ENCODE results near the gene ZDHHC8.
A peak's percentile ranks its signal among the peaks of the same experiment; 100 is the strongest.

The ZDHHC8 gene

DNA sequence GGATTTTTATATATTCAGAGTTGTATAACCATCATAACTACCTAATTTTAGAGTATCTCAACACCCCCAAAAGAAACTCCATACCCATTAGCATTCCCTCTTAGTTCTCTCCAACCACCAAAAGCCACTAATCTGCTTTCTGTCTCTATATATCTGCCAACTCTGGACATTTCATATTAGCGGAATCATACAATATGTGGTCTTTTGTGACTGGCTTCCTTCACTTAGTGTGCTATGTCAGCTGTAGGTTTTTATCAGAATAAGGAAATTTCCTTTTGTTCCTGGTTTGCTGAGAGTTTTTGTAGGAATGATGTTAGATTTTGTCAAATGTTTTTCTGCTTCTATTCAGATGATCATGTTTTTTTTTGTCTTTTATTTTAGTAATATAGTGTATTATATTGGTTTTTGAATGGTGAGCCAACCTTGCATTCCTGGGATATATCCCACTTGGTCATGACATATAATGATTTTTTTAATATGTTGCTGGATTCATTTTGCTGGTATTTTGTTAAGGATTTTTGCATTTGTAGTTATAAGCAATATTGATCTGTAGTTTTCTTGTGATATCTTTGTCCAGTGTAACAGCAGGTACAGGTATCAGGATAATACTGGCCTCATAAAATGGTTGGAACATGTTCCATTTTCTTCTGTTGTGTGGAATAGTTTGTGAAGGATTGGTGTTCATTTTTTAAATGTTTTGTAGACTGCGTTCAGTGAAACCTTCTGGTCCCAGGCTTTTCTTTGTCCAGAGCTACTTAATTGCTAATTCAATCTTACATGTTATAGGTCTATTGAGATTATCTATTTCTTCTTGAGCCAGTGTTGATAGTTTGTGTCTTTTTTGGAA lies 34.8 kb upstream of the ZDHHC8 start:
- no peak for DNase-seq

DNA sequence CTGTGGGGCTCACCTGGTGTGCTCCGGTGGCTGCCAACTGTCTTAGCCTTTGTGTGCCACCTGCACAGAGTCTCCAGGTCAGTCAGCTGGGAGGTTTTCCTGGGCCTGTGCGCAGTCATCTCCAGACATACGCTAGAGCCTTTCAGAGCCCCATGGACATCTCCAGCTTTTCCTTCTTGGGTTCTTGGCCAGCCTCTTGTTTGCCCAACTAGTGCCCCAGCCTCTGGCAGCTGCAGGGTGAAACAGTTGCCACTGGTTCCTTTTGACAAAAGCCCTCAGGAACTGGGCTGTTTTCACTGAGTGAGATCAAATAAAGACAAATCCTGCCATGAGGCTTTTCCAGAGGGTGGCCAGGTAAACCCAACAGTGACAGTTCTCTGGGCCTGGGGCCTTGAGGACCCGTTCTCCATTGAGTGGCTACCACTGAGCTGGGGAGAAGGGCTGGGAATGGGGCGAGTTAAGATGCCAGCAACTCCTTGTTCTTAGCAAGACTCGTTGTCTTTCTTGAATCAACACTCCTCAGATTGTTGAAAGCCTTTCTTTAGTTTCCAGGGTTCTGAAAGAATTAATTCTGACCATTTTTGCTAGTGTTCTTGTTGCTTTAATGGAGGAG lies 32.4 kb upstream of the ZDHHC8 start:
- DNase-seq, result no peak

DNA sequence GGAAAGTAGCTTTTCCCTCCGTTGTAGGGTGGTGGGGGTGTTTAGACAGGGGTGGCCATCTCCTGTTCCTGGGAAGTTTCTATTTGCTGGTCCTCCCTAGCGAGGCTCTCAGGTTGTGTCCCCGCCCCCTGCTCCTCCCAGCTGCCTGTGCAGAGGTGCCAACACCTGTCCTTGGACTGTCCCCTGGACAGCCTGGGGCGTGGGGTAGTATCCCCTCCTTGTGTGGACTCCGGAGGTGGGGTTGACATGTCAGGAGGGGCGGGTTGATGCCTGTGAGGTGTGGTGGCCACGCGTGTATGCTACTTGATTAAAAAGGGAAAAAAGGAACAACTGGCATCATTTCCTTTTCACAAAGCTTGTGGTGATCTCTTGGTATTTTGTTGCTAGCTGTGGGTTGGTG lies 30.0 kb upstream of the ZDHHC8 start:
- DNase-seq, result no peak

DNA sequence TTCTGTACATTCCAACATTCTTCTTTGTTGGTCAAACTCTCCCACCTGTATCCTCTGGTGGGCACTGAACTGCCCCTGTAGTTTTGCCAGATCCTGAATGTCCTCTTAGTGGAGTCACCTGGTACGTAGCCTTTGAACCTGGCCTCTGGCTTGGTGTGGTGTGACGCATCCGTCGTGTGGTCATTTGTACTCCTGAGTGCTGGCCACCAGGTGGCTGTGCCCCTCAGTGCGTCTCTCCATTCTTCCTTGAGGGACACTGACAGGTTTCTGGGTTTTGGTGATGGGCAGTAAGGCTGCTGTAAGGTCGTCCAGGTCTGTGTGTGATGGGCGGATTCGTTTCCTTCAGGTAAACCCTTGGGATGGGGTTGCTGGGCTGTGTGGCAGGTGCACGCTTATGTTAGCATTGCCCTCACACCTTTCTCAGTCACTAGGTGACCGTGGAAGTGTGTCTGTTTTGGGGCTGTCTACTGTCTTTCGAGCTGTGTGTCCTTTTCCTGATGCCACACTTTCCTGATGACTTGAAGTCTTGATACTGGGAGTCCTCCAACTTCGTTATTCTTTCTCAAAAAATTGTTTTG lies 29.3 kb upstream of the ZDHHC8 start:
- DNase-seq, result no peak

DNA sequence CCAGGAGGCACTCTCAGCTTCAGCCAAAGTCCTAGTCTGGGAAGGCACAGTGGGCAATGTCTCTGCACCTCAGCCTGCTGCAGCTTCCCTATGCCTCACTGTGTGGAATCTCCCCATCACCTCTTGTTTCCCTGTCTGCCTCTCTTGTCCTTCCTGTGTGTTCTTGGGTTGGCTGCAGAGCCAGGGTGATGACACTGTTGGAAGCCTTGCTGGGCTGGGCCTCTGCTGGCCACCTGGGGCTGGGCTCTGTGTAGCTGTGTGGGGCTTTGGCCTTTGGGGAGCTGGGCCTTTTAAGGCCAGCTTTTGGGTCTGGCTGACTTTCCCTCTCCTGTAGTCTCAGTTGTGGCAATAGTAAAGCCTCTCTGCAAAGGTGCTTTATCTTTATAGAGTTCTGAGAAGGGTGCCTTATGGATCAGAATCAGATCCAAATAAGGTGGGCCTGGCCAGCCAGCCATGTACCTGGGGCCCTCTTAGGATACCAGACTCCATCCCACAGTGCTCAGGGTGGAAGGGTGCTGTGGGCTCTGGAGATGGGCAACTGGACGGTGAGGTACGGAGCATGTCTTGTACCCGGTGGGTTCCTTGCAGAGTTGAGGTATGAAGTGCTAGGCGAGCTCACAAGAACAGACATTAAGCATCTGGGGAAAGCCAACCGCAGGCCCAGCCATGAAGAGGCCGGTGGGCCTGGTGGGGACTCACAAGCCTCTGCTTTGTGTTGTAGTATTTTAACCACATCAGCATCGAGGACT lies 26.0 kb upstream of the ZDHHC8 start:
- no peak for DNase-seq

DNA sequence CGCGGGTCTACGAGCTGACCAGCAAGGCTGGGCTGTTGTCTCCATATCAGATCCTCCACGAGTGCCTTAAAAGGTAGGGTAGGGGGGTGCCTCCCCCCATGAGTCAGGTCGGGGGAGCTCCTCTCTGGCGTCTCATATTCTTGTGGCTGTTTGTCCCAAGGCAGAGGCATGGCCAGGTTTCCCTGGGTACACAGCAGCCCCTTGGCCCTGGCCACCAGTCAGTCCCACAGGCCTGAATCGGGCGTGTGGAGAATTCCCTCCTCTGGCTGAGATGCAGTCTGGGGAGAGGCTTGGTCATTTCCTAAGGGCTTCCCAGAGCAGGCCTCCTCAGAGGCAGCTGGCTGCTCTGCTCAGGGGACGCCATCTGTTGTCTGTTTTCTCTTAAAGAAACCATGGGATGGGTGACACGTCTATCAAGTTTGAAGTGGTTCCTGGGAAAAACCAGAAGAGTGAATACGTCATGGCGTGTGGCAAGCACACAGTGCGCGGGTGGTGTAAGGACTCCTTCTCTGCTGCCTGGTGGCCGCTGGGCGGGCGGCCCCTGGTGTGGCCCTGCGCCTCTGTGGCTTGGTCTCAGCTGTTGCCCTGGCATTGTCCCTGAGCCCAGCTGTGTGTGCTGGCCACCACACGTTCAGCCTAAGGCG lies 25.3 kb upstream of the ZDHHC8 start:
- DNase-seq, result no peak

DNA sequence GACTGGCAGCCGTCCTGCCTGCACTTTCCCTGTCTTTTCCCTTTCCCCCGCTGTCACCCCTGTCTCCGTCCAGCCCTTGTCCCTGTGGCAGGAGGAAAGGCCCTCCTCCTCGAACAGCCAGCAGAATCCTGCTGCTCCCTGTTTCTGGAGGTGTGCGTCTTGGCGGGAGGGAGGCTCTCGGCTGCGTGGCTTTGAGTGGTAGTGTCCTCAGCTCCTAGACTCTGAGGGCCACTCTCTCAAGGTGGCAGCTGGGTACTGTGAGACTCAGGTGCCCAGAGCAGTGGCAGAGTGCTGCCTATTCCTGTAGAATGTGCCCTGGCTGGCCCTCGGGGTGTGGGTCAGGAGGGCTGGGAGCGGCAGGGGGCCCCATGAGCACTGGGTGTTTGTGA lies 24.8 kb upstream of the ZDHHC8 start:
- DNase-seq, result no peak

DNA sequence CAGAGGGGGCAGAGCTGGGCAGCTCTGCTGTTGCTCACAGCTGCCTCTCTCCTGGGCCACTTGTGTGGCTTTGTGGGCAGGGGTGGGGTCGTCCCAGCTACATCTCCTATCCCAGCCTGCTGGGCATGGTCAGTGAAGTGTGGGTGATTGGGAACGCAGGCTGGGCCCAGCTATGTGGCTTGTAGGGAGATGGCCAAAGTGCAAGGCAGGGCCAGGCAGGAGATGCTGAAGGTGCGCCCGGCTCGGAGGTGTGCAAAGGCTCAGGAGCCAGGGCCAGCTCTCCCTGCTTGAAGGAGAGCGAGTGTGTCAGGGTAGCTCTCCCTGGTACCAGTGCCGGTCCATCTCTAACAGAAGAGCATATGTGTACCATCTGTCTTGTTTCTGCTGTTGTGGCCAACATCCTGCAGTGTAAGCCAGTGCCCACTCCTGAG lies 24.1 kb upstream of the ZDHHC8 start:
- DNase-seq, result no peak

DNA sequence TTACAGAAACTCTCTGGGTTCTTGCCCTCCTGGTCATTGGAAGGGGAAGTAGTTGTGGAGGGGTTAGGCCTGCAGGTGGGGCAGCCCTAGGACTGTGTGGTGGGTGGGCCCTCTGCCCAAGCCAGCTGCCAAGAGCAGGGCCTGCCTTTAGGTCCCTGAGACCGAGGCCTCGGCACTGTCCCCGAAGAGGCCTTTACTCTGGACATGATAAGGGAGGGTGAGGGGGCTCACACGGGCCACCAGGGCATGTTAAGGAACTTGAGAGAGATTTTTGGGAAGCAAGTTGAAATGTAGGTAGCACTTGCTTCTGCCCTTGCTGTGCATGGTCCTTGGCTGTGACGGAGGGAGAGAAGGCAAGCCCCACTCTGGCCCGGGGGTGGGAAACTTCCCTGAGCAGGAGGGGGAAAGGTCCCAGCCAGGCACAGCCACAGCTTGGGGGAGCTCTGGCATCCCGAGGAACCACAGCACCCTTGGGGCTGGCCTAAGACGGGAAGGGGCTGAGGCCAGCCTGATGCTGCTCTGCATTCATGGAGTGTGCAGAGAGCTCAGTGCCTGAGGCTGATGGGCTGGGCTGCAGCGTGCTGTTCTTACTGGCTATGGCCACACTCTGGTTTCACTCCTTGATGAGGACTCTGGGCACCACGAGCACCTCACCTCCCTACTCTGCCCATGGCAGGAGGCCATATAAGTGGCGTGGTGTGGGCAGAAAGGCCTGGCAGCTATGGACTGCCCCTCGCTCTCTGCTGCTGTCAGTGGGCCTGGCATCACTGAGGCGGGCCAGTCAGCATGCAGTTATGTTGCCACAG lies 23.4 kb upstream of the ZDHHC8 start:
- DNase-seq, result no peak

DNA sequence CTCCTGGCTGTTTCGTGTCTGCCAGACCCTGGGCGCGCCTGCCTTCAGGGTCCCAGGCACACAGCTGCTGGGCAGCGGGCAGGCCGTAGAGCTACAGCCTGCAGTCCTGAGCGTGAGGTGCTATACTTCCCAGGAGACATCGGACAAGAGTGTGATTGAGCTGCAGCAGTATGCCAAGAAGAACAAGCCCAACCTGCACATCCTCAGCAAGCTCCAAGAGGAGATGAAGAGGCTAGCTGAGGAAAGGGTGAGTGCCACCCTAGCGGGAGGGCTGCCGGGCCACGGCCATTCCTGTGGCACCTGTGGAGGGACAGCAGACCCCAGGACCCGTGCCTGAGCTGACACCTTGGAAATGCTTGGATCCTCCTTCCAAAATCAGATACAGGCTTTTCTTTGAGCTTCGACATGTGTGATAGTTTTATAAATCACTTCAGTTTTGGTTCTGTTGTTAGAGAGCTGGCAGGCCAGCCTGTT lies 22.8 kb upstream of the ZDHHC8 start:
- no peak for DNase-seq

DNA sequence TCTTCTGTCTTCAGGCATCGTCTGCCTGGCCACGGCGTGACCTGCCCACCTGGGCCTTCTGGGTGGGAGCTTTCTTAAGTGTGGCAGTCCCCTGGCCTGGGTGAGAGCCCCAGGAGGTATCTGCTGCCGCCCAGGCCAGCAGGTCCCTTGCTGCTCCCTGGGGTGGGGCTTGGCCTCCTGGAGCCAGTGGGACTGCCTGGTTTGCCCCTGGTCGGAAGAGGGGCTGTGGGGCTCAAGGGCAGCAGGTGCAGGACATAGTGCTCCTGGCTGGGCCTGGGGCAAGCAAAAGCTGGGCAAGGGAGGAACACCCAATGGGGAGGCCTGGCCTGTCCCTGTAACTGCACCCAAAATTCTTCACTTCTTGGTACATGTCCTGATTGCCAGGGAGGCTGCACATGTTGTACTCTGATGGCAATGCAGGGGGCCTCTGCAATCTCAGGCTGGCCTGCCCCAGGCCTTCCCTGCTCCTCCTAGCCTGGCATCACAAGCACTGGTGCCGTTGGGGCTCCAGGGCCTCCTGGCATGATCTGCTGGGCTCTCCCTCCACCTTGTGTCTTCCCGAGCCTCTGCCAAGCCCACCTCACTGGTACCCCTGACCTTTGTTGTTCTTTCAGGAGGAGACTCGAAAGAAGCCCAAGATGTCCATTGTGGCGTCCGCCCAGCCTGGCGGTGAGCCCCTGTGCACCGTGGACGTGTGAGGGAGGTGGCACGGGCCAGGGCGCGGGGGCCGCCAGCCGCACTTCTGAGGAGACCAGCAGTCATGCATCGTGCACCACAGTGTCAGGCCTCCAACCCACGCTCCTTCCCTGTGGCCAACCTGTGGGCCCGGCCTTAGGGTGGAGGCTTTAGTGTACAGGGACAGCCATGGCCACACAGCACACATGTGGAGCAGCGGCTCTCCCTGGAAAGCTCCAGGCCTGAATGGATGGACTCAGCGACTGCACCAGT lies 21.9 kb upstream of the ZDHHC8 start:
- no peak for DNase-seq

DNA sequence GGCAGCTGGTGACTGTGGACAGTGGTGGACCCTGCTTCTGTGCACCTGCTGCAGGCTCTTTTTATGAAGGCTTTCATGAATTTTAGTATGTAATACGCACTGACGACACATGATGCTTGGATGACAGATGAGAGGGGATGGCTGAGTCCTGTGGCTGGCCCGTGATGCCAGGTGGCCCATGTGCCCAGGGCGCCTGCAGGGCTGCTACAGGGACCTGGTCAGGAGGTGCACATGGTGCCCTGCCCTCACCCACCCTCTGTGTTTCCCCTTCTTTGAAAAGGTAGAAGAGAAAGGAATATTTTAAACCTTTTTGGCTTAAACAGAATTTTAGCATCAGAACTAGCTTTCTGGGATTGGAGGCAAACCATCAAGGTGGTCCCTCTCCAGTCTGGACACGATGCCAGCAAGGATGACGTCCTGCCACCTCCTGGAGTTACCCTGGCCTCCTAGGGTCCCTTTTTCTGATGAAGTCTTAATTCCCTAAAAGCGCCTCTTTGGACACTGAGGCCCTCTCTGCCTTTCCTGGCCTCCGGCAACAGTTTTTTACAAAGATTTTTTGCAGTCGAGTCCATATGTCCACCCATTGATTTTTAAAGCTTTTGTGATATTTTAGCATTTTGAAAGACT lies 21.1 kb upstream of the ZDHHC8 start:
- DNase-seq, result no peak

DNA sequence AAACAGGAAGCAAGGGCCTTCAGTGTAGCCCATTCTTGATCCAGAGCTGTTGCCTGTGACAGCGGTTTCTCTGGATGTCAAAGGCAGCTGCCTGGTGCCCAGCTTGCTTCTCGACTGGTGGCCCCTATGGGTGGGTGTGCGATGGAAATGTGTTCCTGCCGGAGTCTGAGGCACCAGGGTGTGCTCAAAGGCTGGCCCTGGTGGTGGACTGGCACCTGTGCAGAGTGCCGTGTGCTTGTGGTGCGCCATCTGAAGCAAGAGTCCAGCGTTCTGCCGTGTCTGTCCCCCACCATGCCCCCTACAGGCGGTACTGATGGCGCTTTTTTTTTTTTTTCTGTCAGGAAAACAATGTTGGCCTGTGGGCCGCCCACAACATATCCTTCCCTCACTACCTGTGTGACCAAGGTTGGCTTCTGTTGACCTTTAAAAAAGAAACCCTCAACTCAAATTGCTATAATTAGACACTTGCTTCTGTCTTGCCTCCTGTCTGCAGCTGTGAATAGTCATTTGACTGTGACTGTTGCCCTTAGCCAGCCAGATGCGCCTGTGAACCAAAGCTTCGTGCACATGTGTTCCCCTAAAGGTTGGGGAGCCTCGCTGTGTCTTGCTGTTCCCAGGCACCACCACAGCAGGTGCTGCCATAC lies 20.4 kb upstream of the ZDHHC8 start:
- peak; percentile 22 to 39 for DNase-seq

DNA sequence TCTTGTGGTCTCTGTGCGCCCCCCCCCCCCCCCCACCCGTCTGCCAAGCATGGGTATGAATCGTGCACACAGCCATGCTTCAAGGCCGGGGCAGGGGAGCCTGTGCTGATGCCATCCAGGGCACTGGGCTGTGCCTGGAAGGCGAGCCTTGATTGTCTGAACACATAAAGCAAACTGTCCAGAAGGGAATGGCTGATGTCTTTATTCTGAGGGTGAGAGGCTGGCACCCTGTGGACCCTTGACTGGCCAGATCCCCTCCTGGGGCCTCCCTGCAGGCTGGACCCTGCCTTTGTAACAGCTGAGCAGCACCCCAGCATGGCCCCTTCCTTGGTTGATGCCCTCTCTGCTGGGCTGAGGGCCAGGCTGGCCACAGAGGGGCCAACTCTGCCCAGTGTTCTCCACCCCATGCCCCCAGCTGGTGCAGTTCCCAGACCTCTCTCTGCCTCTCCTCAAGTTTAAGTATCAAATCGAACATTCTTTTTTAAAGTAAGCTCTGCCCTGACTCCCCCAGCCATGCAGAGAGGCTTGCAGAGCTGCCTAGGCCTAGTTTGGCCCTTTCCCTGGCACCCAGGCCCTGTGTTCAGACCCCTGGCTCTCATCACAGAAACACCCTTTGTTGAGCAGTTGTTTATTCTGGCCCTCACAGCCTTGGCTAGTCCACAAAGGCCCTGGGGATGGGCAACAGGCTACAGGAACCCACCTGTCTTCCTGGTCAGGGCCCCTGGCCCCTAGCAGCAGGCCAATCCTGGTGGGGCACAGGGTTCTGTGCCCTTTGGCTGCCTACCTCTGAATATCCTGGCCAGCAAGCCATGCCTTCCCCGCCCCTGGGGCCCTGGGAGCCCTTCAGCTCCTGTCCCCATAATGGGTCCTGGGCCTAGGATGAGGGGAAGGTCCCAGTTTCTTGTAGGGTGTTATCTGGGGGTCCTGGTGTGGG lies 19.6 kb upstream of the ZDHHC8 start:
- DNase-seq, result no peak

DNA sequence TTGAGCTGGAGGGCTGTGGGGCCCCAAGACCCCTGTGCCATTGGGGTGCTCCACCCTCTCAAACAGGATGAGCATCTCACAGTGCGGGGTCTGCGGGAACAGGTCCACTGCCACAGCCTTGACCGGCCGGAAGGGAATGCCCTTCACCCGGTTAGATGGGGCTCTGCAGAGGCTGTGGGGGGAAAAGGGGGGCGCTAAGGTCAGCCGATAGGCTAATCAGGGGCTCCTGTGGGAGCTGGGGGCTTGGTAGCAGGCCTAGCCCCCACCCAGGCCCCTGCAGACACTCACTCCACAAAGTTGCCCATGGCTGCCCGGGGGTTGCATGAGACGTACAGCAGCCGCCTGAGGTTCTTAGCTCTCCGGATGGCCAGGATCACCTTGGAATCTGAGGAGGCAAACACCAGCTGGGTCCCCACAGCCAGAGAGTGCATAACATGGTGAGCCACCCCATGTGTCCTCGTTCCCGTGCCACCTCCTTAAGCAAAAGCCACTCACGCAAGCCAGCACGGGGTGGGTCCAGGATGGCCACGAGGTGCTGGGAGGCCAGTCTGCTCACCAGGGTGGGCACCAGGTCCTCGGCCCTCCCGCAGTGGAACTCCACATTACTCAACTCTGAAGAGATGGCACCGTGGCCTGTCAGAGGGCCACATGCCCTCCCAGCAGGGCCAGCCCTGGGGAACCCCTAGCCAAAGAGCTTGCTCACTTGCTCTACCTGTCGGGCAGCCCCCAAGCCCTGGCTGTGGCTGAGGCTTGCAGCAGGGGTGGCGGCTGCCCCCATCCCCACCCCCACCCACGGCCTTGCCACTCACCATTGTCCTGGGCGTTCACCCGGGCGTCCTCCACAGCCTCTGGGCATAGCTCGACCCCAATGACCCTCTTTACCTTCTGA lies 18.7 kb upstream of the ZDHHC8 start:
- DNase-seq, result no peak

DNA sequence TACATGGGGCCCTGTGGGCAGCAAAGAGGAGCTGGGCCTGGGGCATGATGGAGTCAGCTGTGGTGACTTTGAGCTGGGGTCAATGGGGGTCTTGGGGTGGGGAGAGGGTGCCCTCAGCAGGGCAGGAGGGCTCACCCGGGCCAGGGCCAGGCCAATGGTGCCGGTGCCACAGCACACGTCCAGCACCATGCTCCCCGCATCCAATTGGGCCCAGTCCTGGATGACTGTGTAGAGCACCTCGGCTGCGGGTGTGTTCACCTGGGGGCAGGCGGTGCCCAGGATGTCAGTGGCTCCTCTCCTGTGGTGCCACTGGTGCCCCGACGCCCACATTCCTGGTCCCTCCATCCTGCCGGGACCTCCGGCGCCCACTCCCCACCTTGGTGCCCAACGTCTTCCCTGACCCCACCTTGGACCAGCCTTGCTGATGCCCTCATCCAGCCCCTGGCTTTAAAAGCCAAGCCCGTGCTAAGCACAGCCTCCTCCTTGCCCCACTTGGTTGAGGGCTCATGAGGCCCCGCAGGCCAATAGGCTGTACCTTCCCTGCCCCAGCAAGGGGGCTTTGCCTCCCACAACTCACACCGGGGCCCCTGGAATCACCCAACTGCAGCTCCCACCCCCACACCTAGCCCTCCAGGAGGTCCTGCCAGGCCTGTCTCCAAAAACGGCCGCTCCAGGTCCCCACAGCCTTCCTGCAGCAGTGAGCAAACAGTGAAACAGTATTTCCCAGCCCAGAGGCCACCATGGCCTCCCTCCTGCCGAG lies 17.9 kb upstream of the ZDHHC8 start:
- DNase-seq, result no peak

Measured in CD4-positive, alpha-beta T cell treated with Interleukin-4 for 1 hour (primary cell).